Activated gamma-delta T cell treated with Interleukin-2 at 50 U/mL for 16 hours (primary cell): ENCODE results near the gene CD37.
"Not testable (repeated sequence)": the region's sequence is repeated elsewhere in the genome, so short reads cannot be mapped to it uniquely, and the experiment has no call there.

Experiments used
- DNase-seq: peaks from one replicate; pipeline ENCODE4 v3.0.0-alpha.2; 2020

Gene CD37, protein sequence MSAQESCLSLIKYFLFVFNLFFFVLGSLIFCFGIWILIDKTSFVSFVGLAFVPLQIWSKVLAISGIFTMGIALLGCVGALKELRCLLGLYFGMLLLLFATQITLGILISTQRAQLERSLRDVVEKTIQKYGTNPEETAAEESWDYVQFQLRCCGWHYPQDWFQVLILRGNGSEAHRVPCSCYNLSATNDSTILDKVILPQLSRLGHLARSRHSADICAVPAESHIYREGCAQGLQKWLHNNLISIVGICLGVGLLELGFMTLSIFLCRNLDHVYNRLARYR

DNA sequence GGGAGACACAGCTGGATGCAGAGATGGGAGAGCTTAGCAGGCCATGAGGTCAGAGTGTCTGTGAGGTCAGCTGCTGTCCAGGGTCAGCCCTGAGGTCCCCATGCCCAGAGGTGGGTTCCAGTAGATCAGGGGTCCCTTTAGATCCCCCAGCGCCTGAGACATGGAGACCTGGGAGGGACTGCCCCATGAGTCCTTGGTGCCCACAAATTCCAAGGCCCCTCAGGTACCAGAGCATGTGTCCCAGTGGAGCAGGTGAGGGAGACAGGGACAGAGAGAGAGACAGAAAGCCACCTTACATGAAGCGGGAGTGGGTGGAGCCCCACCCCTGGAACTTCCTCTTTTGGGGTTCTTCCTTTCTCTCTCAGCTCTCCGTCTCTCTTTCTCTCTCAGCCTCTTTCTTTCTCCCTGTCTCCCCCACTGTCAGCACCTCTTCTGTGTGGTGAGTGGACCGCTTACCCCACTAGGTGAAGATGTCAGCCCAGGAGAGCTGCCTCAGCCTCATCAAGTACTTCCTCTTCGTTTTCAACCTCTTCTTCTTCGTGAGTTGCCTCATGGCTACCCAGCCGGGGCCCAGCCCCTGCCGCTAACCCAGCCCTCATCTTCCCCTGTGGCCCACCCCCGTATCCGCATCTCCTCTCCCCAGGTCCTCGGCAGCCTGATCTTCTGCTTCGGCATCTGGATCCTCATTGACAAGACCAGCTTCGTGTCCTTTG lies at the start of gene CD37:
CD37 (plus strand) TSS at position 336 of the 713 bp plus-strand sequence; CDS start at position 471, 135 bp downstream.
- DNase-seq: peak; percentile 60

DNA sequence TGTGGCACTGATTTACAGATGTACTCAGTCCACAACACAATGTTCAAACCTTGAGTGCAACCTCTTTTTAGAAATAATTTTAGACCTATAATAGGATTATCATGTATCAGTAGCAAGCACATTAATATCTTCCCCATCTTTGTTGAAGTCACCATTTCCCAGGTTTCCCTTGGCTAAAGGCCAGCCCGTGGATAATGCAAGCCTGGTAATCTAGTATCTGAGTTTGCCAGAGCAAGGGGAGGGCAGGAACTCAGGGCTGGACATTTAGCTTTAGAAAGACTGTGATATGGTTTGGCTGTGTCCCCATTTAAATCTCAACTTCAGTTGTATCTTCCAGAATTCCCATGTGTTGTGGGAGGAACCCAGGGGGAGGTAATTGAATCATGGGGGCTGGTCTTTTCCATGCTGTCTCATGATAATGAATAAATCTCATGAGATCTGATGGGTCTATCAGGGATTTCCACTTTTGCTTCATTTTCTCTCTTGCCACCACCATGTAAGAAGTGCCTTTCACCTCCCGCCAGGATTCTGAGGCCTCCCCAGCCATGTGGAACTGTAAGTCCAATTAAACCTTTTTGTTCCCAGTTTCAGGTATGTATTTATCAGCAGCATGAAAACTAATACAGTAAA lies 48.0 kb upstream of the CD37 start:
- no peak for DNase-seq

DNA sequence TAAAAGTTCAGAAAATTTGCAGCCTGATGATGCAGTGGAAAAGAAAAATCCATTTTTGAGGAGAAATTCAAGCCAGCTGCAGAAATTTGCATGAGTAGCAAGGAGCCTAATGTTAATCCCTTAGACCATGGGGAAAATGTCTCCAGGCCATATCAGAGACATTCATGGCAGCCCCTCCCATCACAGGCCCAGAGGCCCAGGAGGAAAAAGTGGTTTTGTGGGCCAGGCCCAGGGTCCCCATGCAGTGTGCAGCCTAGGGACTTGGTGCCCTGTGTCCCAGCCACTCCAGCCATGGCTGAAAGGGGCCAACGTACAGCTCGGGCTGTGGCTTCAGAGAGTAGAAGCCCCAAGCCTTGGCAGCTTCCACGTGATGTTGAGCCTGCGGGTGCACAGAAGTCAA lies 47.0 kb upstream of the CD37 start:
- DNase-seq: not testable (repeated sequence)

DNA sequence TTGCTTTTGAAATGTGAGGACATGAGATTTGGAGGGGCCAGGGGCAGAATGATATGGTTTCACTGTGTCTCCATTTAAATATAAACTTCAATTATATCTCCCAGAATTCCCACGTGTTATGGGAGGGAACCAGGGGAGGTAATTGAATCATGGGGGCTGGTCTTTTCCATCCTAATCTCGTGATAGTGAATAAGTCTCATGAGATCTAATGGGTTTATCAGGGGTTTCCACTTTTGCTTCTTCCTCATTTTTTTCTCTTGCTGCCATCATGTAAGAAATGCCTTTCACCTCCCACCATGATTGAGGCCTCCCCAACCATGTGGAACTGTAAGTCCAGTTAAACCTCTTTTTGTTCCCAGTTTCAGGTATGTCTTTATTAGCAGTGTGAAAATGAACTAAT lies 45.9 kb upstream of the CD37 start:
- DNase-seq: not testable (repeated sequence)

DNA sequence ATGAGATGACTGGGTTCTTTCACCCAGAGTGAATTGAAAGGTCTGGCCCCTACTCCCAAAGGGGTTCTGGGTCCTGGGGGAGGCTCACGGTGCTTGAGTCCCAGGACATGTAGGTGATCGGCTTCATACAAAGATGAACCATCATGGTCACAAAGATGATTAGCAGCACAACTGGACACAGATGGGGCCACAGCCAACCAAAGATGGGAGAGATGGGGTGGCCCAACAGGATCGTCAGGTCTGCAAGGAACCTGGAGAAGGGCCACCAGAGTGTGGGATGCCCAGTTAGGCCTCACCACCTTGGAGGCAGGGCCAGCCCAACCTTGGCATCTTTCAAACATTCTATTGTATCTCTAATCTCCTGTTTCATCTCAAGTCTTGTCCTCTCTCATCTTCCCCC lies 44.7 kb upstream of the CD37 start:
- no peak for DNase-seq

DNA sequence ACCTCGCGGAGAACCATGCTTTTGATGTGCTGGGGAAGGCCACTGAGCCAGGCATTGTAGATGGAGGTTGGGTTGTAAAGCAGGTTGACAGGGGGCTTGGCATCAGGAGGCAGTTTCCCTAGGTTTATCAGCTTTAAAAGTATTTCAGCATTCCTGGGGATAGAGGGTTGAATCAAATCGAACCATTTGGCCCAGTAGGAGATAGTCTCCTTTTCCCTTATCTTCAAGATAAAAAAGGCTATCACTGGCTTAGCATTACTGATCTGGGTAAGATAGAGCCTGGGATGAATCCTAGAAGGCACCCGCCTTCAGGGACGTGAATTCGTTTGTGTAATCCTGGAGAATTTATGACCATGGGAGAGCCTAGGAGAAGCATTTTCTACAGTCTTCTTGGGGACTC lies 40.8 kb upstream of the CD37 start:
- DNase-seq: no peak

DNA sequence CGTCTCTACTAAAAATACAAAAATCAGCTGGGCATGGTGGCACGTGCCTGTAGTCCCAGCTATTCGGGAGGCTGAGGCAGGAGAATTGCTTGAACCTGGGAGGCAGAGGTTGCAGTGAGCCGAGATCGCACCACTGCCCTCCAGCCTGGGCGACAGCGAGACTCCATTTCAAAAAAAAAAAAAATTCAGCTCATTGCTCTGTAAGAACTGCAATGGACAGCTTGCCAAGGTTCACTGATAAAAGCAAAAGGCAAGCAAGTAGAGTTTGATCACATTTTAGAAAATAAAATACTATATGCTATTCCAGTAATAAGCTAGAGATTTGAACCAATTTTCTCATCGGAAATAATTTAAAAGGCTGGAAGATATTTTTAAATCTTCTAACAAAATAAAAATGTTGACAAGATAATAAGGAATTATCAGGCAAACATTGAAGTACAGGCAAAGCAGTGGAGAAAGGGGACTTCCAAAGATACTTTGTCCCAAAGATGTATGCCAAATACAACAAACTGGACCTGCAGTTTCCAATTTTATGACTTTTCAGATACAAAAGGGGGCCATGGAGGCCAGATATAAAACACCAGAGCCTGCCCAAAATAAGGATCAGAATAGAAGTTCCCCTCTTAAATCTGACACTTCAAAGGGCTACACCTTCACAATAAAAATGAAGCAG lies 39.9 kb upstream of the CD37 start:
- no peak for DNase-seq

DNA sequence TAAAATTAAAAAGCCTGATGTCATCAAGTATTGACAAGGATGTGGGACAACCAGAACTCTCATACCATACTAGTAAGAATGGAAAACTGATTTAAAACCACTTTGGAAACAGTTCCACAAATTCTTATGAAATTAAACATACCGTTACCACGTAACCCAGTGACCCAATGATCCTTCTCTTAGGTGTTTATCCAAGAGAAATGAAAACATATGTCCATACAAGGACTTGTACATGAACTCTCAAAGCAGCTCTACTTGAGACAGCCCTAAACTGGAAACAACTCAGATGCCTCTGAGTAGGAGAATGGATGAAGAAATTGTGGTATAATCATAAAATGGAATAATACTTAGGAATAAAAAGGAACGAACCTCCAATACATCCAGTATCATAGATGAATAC lies 37.8 kb upstream of the CD37 start:
- DNase-seq: no peak

DNA sequence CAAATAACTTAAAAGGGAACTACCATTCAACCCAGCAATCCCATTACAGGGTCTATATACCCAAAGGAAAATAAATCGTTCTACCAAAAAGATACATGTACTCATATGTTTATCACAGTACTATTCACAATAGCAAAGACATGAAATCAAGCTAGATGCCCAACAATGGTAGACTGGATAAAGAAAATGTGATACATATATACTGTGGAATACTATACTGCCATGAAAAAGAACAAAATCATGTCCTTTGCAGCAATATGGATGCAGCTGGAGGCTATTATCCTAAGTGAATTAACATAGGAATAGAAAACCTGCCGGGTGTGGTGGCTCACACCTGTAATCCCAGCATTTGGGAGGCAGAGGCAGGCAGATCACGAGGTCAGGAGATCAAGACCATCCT lies 36.6 kb upstream of the CD37 start:
- not testable (repeated sequence) for DNase-seq

DNA sequence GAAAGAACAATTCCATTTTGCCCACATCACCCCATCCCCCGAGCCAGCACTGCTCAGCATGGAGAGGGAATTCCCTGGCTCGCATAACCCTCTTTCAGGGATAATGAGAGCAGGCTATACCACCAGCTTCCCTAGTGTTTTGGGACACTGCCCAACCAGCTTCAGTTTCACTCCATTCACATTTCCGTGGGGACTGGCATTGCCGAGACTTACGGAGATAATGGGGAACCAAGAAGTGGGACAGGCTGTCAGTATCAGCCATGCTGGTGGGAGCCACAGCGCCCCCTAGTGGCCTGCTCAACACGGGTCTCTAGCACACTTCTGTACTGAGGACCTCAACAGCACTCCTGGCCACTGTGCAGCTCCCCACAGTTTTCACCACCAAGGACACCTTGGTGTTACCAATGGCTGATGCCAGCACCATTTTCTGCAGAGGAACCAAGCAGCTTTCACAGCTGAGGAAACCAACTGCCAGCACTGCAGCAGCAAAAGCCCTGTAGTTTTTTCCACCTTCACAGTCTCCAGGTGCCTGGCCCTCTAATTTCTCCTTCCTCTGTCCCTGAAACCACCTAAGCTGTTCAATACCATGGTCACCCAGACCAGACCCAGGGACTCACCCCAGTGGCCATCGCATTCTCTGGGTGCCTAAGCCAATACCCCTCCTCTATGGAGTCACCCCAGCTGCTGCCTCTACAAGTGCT lies 33.9 kb upstream of the CD37 start:
- DNase-seq: peak; percentile 79

DNA sequence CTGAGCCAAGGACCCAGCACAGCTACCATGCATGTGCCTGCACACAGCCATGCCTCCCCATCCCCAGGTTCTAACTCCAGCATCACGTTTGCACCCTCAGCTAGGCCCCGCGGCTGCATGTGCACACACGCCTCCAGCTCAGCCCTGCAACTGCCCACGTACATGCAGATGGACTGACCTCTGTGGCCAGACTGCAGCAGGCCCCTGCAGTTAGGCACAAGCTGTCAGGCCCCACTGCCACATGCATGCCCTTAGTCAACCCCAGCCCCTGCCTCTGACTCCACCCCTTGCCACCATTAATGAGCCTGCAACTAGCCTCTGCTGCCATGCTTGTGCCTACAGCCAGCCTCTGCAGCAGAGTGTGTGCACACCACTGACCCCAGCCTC lies 33.3 kb upstream of the CD37 start:
- no peak for DNase-seq

DNA sequence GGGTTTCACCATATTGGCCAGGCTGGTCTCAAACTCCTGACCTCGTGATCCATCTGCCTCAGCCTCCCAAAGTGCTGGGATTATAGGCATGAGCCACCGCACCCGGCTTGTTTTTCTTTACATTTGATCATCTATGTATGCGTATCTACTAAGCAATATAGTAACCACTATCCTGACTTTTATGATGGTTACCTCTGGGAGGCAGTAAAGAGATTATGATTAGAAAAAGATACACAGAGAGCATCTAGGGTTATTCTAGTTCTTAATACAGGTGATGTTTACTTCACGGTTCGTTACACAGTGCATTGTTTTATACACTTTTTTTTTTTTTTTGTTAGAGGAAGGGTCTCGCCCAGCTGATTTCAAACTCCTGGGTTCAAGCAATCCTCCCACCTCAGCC lies 28.5 kb upstream of the CD37 start:
- DNase-seq: not testable (repeated sequence)

DNA sequence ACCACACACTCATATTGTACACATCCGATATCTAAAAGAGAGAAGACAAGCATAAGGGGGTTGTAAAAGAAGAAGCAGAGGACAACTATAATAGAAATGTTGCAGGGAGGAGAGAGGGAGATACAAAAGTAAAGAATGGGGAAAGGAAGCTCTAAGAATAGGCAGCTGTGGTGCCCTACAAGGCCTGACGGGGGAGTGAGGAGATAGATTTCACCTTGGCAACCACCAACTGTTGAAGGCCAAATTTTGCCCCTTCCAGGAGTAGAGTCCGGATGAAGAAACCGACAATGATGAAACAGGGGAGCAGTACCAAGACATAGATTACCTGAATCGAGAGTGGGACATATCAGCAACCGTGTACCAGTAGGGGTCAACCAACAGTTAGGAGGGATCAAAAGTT lies 26.1 kb upstream of the CD37 start:
- DNase-seq: no peak

DNA sequence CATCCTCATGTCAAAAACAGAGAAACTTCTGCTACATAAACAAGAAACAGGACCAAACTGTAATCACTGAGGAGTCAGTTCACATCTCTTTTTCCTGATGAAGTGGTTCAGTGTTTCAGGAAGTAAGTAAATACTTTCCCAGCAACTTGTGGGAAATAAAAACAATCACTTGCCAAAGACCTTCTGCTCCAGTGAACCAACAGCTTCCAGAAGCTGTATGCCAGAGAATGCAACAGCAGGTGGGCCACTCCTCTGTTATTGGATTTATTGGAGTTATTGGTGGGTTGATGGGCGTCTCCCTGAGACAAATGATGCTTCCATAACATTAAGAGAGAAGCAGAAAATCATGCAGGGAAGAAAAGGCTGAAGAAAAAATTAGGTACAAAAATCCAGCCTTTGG lies 20.1 kb upstream of the CD37 start:
- DNase-seq: no peak

DNA sequence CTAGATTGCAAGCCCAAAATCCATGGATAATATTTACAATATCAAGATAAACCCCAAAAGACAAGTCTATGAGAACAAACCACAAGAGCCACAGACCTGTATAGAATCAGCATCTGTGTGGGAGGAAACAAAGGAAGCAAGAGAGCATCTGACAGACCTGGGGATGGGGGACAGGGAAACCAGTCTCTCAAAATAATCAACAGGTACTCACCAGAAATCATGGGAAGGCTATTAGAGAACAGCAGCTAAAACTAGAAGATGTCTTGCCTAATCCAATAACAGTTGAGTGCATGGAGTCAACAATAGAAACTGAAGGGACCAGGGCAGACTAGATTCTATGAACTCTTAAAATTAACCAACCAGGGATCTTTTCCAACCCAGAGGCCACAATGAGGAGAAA lies 18.9 kb upstream of the CD37 start:
- DNase-seq: no peak

DNA sequence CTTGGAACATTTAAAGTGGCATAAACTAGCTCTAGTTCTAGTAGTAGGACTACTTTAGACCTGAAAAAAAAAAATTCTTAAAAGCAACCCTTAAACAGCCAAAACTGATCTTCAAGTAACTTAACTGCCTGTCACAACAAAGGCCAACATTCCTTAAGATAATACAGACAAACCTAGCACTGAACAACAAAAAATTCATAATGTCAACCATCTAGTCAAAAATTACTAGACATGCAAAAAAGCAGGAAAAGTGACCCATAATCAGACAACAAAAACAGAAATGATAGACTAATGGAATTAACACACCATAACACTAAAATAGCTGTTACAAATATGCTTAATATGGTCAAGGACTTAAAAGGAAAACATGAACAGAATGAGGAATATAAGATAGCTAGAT lies 16.9 kb upstream of the CD37 start:
- DNase-seq: no peak

DNA sequence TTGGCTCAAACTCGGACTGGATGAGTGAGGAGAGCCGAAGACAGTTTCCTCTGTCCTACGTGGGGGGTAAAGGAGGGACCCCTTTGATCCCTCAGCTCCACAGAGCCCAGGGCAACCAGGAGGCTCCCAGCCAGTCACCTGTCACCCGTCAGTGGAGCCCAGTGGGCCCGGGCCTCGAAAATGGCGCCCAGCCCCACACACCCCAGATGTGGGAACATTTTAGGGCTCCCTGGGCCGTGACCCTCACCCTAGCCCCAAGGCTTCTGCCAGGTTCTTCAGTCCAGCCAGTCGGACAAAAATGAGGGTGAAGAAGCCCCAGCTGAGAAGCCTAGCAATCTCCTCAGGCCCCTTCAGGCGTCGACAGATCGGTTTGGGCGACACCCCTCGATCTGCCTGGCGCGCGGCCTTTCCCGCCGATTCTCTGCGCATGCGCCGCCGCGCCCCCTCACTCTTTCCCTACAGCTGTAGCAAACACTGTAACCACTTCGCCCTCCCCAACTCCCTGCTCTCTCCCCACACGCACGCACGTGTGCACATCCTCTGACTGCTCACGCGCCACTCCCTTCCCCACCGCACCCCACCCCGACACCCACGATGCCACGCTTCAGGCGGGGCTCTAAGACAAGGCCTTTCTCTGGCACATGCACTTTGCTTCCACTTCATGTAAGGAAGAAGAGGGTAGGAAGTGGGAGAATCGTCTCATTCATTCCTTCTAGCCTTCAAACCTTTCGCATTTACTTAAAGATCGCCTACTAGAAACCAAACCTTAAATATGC lies 10.2 kb upstream of the CD37 start, which contains the start of gene SLC6A16:
SLC6A16 (minus strand) TSS at position 391 of the 776 bp plus-strand sequence. CDS start 13,844 bp downstream, outside the sequence.
- DNase-seq: no peak

DNA sequence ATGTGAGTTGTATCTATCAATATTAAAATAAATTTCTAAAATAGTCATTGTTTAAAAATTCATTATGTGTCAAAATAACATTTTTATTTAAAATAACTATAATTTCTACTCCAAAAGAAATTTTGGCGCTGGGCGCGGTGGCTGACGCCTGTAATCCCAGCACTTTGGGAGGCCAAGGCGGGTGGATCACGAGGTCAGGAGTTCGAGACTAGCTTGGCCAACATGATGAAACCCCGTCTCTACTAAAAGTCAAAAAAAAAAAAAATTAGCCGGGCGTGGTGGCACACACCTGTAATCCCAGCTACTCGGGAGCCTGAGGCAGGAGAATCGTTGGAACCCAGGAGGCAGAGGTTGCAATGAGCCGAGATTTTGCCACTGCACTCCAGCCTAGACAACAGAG lies 9.4 kb upstream of the CD37 start:
- DNase-seq: not testable (repeated sequence)

DNA sequence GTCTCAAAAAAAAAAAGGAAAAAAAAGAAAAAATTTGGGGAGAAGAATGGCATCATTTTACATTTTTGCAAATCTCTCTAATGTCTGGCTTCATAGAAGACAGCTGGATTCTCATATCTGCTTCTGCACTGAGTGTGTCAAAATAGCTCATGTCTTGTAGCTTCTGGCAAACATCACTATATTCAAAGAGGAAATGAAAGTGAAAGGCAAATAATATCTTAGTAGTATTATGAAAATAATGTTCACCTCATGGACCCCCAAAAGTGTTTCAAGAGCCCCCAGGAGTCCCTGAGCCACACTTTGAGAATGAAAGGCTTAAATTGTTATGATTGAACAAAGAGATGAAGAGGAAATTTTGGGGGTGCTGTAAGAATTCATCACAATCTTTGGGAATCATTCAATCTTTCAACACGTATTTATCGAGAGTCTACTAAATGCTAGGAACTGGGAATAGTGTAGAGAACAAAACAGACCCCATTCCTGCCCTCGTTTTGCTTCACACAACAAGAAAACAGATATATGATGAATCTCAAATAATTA lies 9.0 kb upstream of the CD37 start:
- no peak for DNase-seq

DNA sequence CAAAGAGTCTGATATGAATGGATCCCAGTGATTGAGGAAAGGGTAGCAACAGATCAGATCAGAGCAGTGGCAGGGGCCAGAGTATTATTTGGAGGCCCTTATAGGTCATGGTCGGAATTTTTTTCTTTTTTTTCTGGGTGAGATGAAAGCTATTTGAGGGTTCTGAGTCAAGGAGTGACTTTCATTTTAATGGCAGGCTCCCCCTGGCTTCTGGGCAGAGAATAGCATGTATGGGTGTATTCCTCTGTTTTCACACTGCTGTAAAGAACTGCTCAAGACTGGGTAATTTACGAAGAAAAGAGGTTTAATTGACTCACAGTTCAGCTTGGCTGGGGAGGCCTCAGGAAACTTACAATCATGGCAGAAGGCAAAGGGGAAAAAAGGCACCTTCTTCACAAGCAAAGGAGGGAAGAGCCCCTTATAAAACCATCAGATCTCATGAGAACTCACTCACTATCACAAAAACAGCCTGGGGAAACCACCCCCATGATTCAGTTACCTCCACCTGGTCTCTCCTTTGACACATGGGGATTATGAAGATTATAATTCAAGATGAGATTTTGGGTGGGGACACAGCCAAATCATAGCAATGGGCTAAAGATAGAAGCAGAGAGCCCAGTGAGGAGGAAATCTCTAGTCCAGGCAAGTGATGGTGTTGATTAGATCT lies 7.2 kb upstream of the CD37 start:
- peak; percentile 39 for DNase-seq

DNA sequence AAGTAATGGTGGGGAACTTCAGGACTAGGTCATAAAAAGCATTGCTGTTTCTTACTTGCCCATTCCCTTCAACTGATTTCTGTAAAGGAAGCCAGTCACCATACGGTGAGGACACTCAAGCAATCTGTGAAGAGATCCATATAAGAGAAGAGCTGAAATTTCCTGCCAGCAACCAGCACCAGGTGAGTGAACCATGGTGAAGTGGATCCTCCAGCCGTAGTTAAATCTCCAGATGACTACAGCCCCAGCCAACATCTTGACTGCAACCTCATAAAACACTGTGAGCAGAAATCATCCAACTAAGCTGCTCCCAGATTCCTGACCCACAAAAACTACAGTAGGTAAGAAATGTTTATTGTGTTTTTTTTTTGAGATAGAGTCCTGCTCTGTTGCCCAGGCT lies 6.5 kb upstream of the CD37 start:
- DNase-seq: no peak
